Endothelial cell of umbilical vein (primary cell): ENCODE results near the gene DLX1. TPM values are rescaled to one million over a fixed set of nuclear protein-coding genes. Genes with fewer than 3 reads are reported as not detected.

ENCODE experiments used
- BruUV-seq: library from RNA; stranded (reverse); fragments of 400-500 nt; replicated peaks from 2 replicates; lab custom pipeline; 2021; lab: Mats Ljungman, UMichigan
- CTCF ChIA-PET: fragments of 300-600, 350-600 bp; sonication (Branson Sonifier 250); formaldehyde crosslinking; loops from one replicate; lab custom pipeline; 2021; ENCODE audit warnings: antibody characterized with exemption, inconsistent platforms; lab: Charles Lee
- POLR2A ChIA-PET: fragments of 300-600, 350-600 bp; sonication (Branson Sonifier 250); formaldehyde crosslinking; loops from one replicate; lab custom pipeline; 2021; ENCODE audit warnings: antibody characterized with exemption, inconsistent platforms; lab: Charles Lee
- DNase-seq: peaks from one replicate; pipeline ENCODE4 v3.0.0-alpha.2; 2011; ENCODE audit warnings: low read depth, low spot score
- FAIRE-seq: peaks from 2 replicates; lab custom pipeline; 2011; peaks lifted over from hg19 to GRCh38; lab: Jason Lieb, UNC
- H2AFZ ChIP-seq: 2 replicates; pipeline ENCODE4 v1.6.0; 2012; ENCODE audit warnings: low read depth, low read length, control low read depth, inconsistent platforms
- H3K27ac ChIP-seq: 2 replicates; pipeline ENCODE4 v1.5.1; 2011; ENCODE audit warnings: low read depth, mild to moderate bottlenecking, control low read depth, low read length, moderate library complexity; ENCODE audit not compliant: insufficient read depth
- H3K27me3 ChIP-seq, 2 experiments: 2 replicates each; pipeline versions ENCODE4 v1.6.0 to v1.6.1; 2011; ENCODE audit warnings: low read length in 2 of 2, mixed read lengths in 1 of 2; ENCODE audit not compliant: control insufficient read depth in 2 of 2, insufficient read depth in 2 of 2
- H3K36me3 ChIP-seq, 2 experiments: 2 replicates in 1 of 2; 3 replicates in 1 of 2; pipeline ENCODE4 v1.5.1; 2011; ENCODE audit warnings: low read length in 2 of 2, mild to moderate bottlenecking in 1 of 2, moderate library complexity in 1 of 2; ENCODE audit not compliant: control insufficient read depth in 2 of 2, insufficient read depth in 2 of 2; ENCODE audit errors: extremely low read depth in 1 of 2
- H3K4me1 ChIP-seq: 3 replicates; pipeline ENCODE4 v1.5.1; 2011; ENCODE audit warnings: mild to moderate bottlenecking, low read length; ENCODE audit not compliant: control insufficient read depth, insufficient read depth; ENCODE audit errors: extremely low read depth
- H3K4me2 ChIP-seq: 2 replicates; pipeline ENCODE4 v1.6.1; 2011; ENCODE audit warnings: low read length, control low read depth, mixed read lengths; ENCODE audit not compliant: insufficient read depth
- H3K4me3 ChIP-seq, 3 experiments: fragments of 200-600 bp in 1 of 3; sonication (generic), shearing (Covaris generic) in 1 of 3; replicated peaks in 1 of 3; 2 replicates each; pipeline ENCODE4 v1.5.1; 2011 to 2016; ENCODE audit warnings: control low read depth in 3 of 3, low read length in 3 of 3, mild to moderate bottlenecking in 2 of 3, inconsistent platforms in 1 of 3, low read depth in 1 of 3, moderate library complexity in 1 of 3; ENCODE audit not compliant: insufficient read depth in 1 of 3
- H3K79me2 ChIP-seq: 2 replicates; pipeline ENCODE4 v1.6.0; 2012; ENCODE audit warnings: low read length, inconsistent platforms; ENCODE audit not compliant: control insufficient read depth, insufficient read depth
- H3K9ac ChIP-seq: replicated peaks from 2 replicates; pipeline ENCODE3; 2011; ENCODE audit warnings: low read length, control low read depth; ENCODE audit not compliant: insufficient read depth; ENCODE audit errors: extremely low read depth
- H3K9me1 ChIP-seq: replicated peaks from 3 replicates; pipeline ENCODE4 v1.6.0; 2011; ENCODE audit warnings: mild to moderate bottlenecking, low read length; ENCODE audit not compliant: control insufficient read depth, insufficient read depth; ENCODE audit errors: extremely low read depth
- H3K9me3 ChIP-seq: replicated peaks from 2 replicates; pipeline ENCODE4 v1.5.1; 2012; ENCODE audit warnings: low read length, inconsistent platforms; ENCODE audit not compliant: control insufficient read depth, insufficient read depth
- H4K20me1 ChIP-seq: replicated peaks from 2 replicates; pipeline ENCODE3; 2011; ENCODE audit warnings: mild to moderate bottlenecking, low read length; ENCODE audit not compliant: control insufficient read depth, insufficient read depth; ENCODE audit errors: extremely low read depth
- CTCF ChIP-seq, 2 donors: IDR thresholded peaks; 1 replicate in 1 of 2; 2 replicates in 1 of 2; pipeline ENCODE4 v1.5.1; 2011; ENCODE audit warnings: low read length in 2 of 2, mild to moderate bottlenecking in 2 of 2, moderate library complexity in 2 of 2, control low read depth in 1 of 2, inconsistent platforms in 1 of 2, low read depth in 1 of 2; ENCODE audit not compliant: insufficient read depth in 1 of 2; ENCODE audit errors: extremely low read depth in 1 of 2
- EZH2 ChIP-seq: IDR thresholded peaks from 2 replicates; pipeline ENCODE4 v1.6.1; 2012; ENCODE audit warnings: borderline replicate concordance, low read depth, mild to moderate bottlenecking, moderate library complexity, low read length, inconsistent platforms; ENCODE audit not compliant: severe bottlenecking
- FOS ChIP-seq: IDR thresholded peaks from 2 replicates; pipeline ENCODE4 v1.6.1; 2011; ENCODE audit warnings: mild to moderate bottlenecking, low read length, moderate library complexity, borderline replicate concordance; ENCODE audit not compliant: insufficient read depth
- GATA2 ChIP-seq: IDR thresholded peaks from 2 replicates; pipeline ENCODE4 v1.7.0; 2011; ENCODE audit warnings: low read depth, mild to moderate bottlenecking, moderate library complexity, mixed read lengths, low read length; ENCODE audit not compliant: insufficient read length, insufficient read depth
- JUN ChIP-seq: IDR thresholded peaks from 2 replicates; pipeline ENCODE4 v1.6.1; 2011; ENCODE audit warnings: borderline replicate concordance, low read depth; ENCODE audit not compliant: insufficient read length, insufficient read depth
- MAX ChIP-seq: IDR thresholded peaks from 2 replicates; pipeline ENCODE4 v1.6.1; 2011; ENCODE audit not compliant: insufficient read depth, insufficient read length
- MYC ChIP-seq: IDR thresholded peaks from one replicate; pipeline ENCODE4 v1.6.1; 2011; ENCODE audit warnings: mild to moderate bottlenecking, low read depth, low read length
- POLR2A ChIP-seq: IDR thresholded peaks from 2 replicates; pipeline ENCODE4 v1.6.1; 2012; ENCODE audit warnings: low read depth, mild to moderate bottlenecking, control low read depth, low read length
- POLR2AphosphoS5 ChIP-seq: IDR thresholded peaks from 2 replicates; pipeline ENCODE4 v1.6.1; 2012; ENCODE audit warnings: low read depth, mild to moderate bottlenecking, control low read depth, low read length, moderate library complexity; ENCODE audit not compliant: insufficient read depth
- dilution Hi-C: fragments of 300-500 bp; cut with MboI; formaldehyde crosslinking; loops from one replicate; pipeline ENCODE4 v1.15.0; 2019; ENCODE audit warnings: low sequenced_read_pairs; ENCODE audit not compliant: extremely low pct_ligation_motif_present
- intact Hi-C: fragments of 100-400 bp; cut with micrococcal nuclease; formaldehyde crosslinking; loops from one replicate; pipeline ENCODE4 v1.10.0; 2022
- polyA plus RNA-seq, 4 experiments: library from polyadenylated mRNA; depleted of rRNA in 3 of 4; stranded (reverse) in 3 of 4; unstranded in 1 of 4; fragments of >200 nt; gene quantifications; 2 replicates each; pipeline versions ENCODE4 v1.2.1 to v1.2.3, GENCODE V29; 2011 to 2012; ENCODE audit warnings: missing spikeins in 1 of 4
- total RNA-seq: library from RNA; stranded (reverse); gene quantifications from 2 replicates; pipeline ENCODE4 v1.2.3, GENCODE V29; 2021

The DLX1 gene
- total and polyA plus RNA-seq, 2 donors (not counting 3 experiments of a cell fraction or from before 2014, with no cell fraction given), result 0.12 TPM; not detected in 1

- POLR2A ChIA-PET, result no interaction called here
- Histone ChIP-seq H3K9me3 (no peaks in the 10 kb centered on the region), H3K9me1 (no peaks in the 10 kb centered on the region), H3K9ac (no peak overlapping the region), H2AFZ (no peak overlapping the region), H3K4me2 (no peak overlapping the region), H3K27ac (no peak overlapping the region), H3K27me3 (no peaks in the 10 kb centered on the region), H3K36me3 (no peaks in the 10 kb centered on the region), H3K79me2 (no peaks in the 10 kb centered on the region), H4K20me1 (no peaks in the 10 kb centered on the region), H3K4me1 (no peaks in the 10 kb centered on the region), H3K4me3 (no peak overlapping the region)
- no peak for TF ChIP-seq MAX
- CTCF ChIA-PET, result interaction anchor here (0.7 to 2.1 kb wide), 6 partner anchors 7 to 110 kb away, joined by 3 to 9 read pairs (median 5); no protein-coding TSS in a partner anchor
- DNase-seq, result no peak
- no TSS peak for BruUV-seq
- dilution Hi-C loops, result no loop called here
- intact Hi-C loops, result no loop called here
- no peak for FAIRE-seq
These were observed 46.1 kb upstream of the DLX1 start for GRCh38 chr2:172039011-172039704.

GRCh38 chr2:172040311-172040710, 45.0 kb upstream of the DLX1 start:
- dilution Hi-C loops, result no loop called here
- CTCF ChIA-PET, result no interaction called here

More at GRCh38 chr2:172040311-172040710, 45.0 kb upstream of the DLX1 start:
- Histone ChIP-seq H3K4me3 (no peak overlapping the region), H3K79me2 (no peaks in the 10 kb centered on the region), H3K4me1 (no peaks in the 10 kb centered on the region), H3K9me3 (no peaks in the 10 kb centered on the region), H2AFZ (no peak overlapping the region), H4K20me1 (no peaks in the 10 kb centered on the region), H3K4me2 (no peak overlapping the region), H3K36me3 (no peaks in the 10 kb centered on the region), H3K27ac (no peak overlapping the region), H3K27me3 (no peaks in the 10 kb centered on the region), H3K9me1 (no peaks in the 10 kb centered on the region), H3K9ac (no peak overlapping the region)
- no peak for FAIRE-seq
- POLR2A ChIA-PET, result no interaction called here
- intact Hi-C loops, result no loop called here
- no peak for DNase-seq
- no peak for TF ChIP-seq MAX
- TF ChIP-seq FOS, result no peak
- TF ChIP-seq CTCF (IDR thresholded peaks at IDR 0.05; ENCODE audit: extremely low read depth in 1 of 2, insufficient read depth in 1 of 2, low read depth in 1 of 2, low read length in 2 of 2), result no peak
- TF ChIP-seq GATA2, result no peak
- no peak for TF ChIP-seq MYC
- TF ChIP-seq EZH2, result no peak
- no peak for TF ChIP-seq POLR2A
- no peak for TF ChIP-seq JUN
- TF ChIP-seq POLR2AphosphoS5, result no peak
- no TSS peak for BruUV-seq
